H9 (cell line): ENCODE results near the gene KCNAB3. TPM values are rescaled to one million over a fixed set of nuclear protein-coding genes. Genes with fewer than 3 reads are reported as not detected.

Experiments
- DNase-seq: peaks from one replicate; pipeline ENCODE4 v3.0.0-alpha.2; 2017
- H2AFZ ChIP-seq: one replicate; pipeline ENCODE4 v1.6.1; 2013; ENCODE audit warnings: mild to moderate bottlenecking, low read length, control low read depth, moderate library complexity
- H2AK5ac ChIP-seq: 2 replicates; pipeline ENCODE4 v1.6.1; 2013; ENCODE audit warnings: low read length, control low read depth, mixed read lengths; ENCODE audit not compliant: insufficient read length
- H2BK120ac ChIP-seq: one replicate; pipeline ENCODE4 v1.6.1; 2013; ENCODE audit warnings: low read depth, mild to moderate bottlenecking, low read length, control low read depth, inconsistent platforms; ENCODE audit not compliant: poor library complexity, severe bottlenecking
- H2BK12ac ChIP-seq: 2 replicates; pipeline ENCODE4 v1.6.1; 2013; ENCODE audit warnings: low read length, control low read depth, mixed read lengths, low read depth; ENCODE audit not compliant: insufficient read length
- H2BK15ac ChIP-seq: 2 replicates; pipeline ENCODE4 v1.6.1; 2013; ENCODE audit warnings: low read depth, low read length, control low read depth
- H2BK20ac ChIP-seq: one replicate; pipeline ENCODE4 v1.6.1; 2013; ENCODE audit warnings: low read depth, mild to moderate bottlenecking, low read length, control low read depth, inconsistent platforms; ENCODE audit not compliant: poor library complexity, severe bottlenecking
- H2BK5ac ChIP-seq: 2 replicates; pipeline ENCODE4 v1.6.1; 2013; ENCODE audit warnings: low read length, control low read depth, mixed read lengths; ENCODE audit not compliant: insufficient read length
- H3K14ac ChIP-seq: 2 replicates; pipeline ENCODE4 v1.6.1; 2013; ENCODE audit warnings: low read length, control low read depth; ENCODE audit not compliant: insufficient read depth
- H3K18ac ChIP-seq: 2 replicates; pipeline ENCODE4 v1.6.1; 2013; ENCODE audit warnings: low read depth, mild to moderate bottlenecking, mixed read lengths, low read length, control low read depth; ENCODE audit not compliant: insufficient read length
- H3K23ac ChIP-seq: 2 replicates; pipeline ENCODE4 v1.6.1; 2013; ENCODE audit warnings: low read length, control low read depth, mixed read lengths, low read depth; ENCODE audit not compliant: insufficient read length
- H3K23me2 ChIP-seq: 2 replicates; pipeline ENCODE4 v1.6.1; 2013; ENCODE audit warnings: low read depth, mild to moderate bottlenecking, mixed read lengths, low read length, control low read depth; ENCODE audit not compliant: insufficient read length, poor library complexity, severe bottlenecking
- H3K27ac ChIP-seq: 2 replicates; pipeline ENCODE4 v1.5.1; 2013; ENCODE audit warnings: low read length, control low read depth, mixed read lengths, low read depth; ENCODE audit not compliant: insufficient read length
- H3K27me3 ChIP-seq: 2 replicates; pipeline ENCODE4 v1.6.1; 2013; ENCODE audit warnings: low read length, control low read depth, inconsistent platforms; ENCODE audit not compliant: insufficient read depth
- H3K4ac ChIP-seq: 2 replicates; pipeline ENCODE4 v1.6.1; 2013; ENCODE audit warnings: low read depth, mild to moderate bottlenecking, control low read depth, inconsistent platforms, low read length, moderate library complexity
- H3K4me1 ChIP-seq: 2 replicates; pipeline ENCODE4 v1.6.1; 2013; ENCODE audit warnings: low read length, control low read depth, inconsistent platforms; ENCODE audit not compliant: insufficient read depth
- H3K4me2 ChIP-seq: 2 replicates; pipeline ENCODE4 v1.6.1; 2013; ENCODE audit warnings: low read length, control low read depth, mixed read lengths; ENCODE audit not compliant: insufficient read length, insufficient read depth
- H3K56ac ChIP-seq: 2 replicates; pipeline ENCODE4 v1.6.1; 2013; ENCODE audit warnings: low read depth, mild to moderate bottlenecking, mixed read lengths, low read length, control low read depth; ENCODE audit not compliant: insufficient read length
- H3K79me1 ChIP-seq: 2 replicates; pipeline ENCODE4 v1.6.1; 2013; ENCODE audit warnings: low read depth, mild to moderate bottlenecking, moderate library complexity, low read length, control low read depth, inconsistent platforms; ENCODE audit not compliant: insufficient read depth, poor library complexity, severe bottlenecking
- H3K79me2 ChIP-seq: 2 replicates; pipeline ENCODE4 v1.6.1; 2013; ENCODE audit warnings: low read length, control low read depth, inconsistent platforms; ENCODE audit not compliant: insufficient read depth
- H3K9ac ChIP-seq: 2 replicates; pipeline ENCODE4 v1.6.1; 2013; ENCODE audit warnings: low read length, control low read depth, mixed read lengths; ENCODE audit not compliant: insufficient read length; ENCODE audit errors: extremely low read depth
- H3K9me3 ChIP-seq: one replicate; pipeline ENCODE4 v1.6.1; 2013; ENCODE audit warnings: low read depth, low read length, inconsistent platforms; ENCODE audit not compliant: control insufficient read depth
- H3T11ph ChIP-seq: one replicate; pipeline ENCODE4 v1.6.1; 2013; ENCODE audit warnings: mild to moderate bottlenecking, low read length, control low read depth, inconsistent platforms
- H4K20me1 ChIP-seq: one replicate; pipeline ENCODE4 v1.6.1; 2013; ENCODE audit not compliant: control insufficient read depth, insufficient read length, insufficient read depth
- H4K5ac ChIP-seq: 2 replicates; pipeline ENCODE4 v1.6.1; 2013; ENCODE audit warnings: low read depth, mild to moderate bottlenecking, mixed read lengths, low read length, control low read depth; ENCODE audit not compliant: insufficient read length
- H4K8ac ChIP-seq: replicated peaks from 2 replicates; pipeline ENCODE4 v1.6.1; 2013; ENCODE audit warnings: low read length, control low read depth, mixed read lengths, low read depth; ENCODE audit not compliant: insufficient read length
- H4K91ac ChIP-seq: 2 replicates; pipeline ENCODE4 v1.6.1; 2013; ENCODE audit warnings: low read depth, mild to moderate bottlenecking, moderate library complexity, mixed read lengths, low read length, control low read depth; ENCODE audit not compliant: insufficient read length
- H3K27ac Mint-ChIP-seq, 3 experiments: 2 replicates in 2 of 3; 3 replicates in 1 of 3; pipeline ENCODE4 v1.8.0; 2020 to 2021; ENCODE audit warnings: mixed read lengths in 3 of 3, mild to moderate bottlenecking in 1 of 3, moderate library complexity in 1 of 3
- H3K27me3 Mint-ChIP-seq: 2 replicates; pipeline ENCODE4 v1.8.0; 2021; ENCODE audit warnings: low read depth, mild to moderate bottlenecking, moderate library complexity, mixed read lengths
- H3K36me3 Mint-ChIP-seq, 3 experiments: 2 replicates in 2 of 3; 3 replicates in 1 of 3; pipeline ENCODE4 v1.8.0; 2020 to 2021; ENCODE audit warnings: low read depth in 3 of 3, mixed read lengths in 3 of 3; ENCODE audit not compliant: insufficient read depth in 1 of 3
- H3K4me1 Mint-ChIP-seq, 2 experiments: 2 replicates each; pipeline ENCODE4 v1.8.0; 2020; ENCODE audit warnings: mixed read lengths in 2 of 2
- H3K4me3 Mint-ChIP-seq, 2 experiments: 2 replicates in 1 of 2; 3 replicates in 1 of 2; pipeline ENCODE4 v1.8.0; 2020 to 2021; ENCODE audit warnings: mild to moderate bottlenecking in 2 of 2, mixed read lengths in 2 of 2, moderate library complexity in 1 of 2
- H3K9me3 Mint-ChIP-seq, 2 experiments: 2 replicates in 1 of 2; 3 replicates in 1 of 2; pipeline ENCODE4 v1.8.0; 2020; ENCODE audit warnings: mild to moderate bottlenecking in 2 of 2, mixed read lengths in 2 of 2, moderate library complexity in 1 of 2
- WGBS: extraction: QIAGEN DNeasy Blood & Tissue Kit; methylation state at CpG from one replicate; pipeline ENCODE4 v1.1.7; 2013; ENCODE audit warnings: missing lambda C conversion rate, low lambda C conversion rate, mixed read lengths; ENCODE audit not compliant: insufficient read length; ENCODE audit errors: extremely low coverage; 5-methylcytosine and 5-hydroxymethylcytosine counted together
- total RNA-seq: library from RNA; stranded (reverse); gene quantifications from 2 replicates; pipeline ENCODE4 v1.2.1, GENCODE V29; 2021
- TF ChIP-seq, protein P1 (sequence below): fragments of 200-600 bp; sonication (generic); conservative IDR thresholded peaks from 3 replicates; pipeline ENCODE4 v1.8.0; 2021; ENCODE audit warnings: antibody characterized with exemption, mild to moderate bottlenecking

KCNAB3 gene
- total RNA-seq, 1 experiment from 2014 or later: 6.4 TPM

DNA sequence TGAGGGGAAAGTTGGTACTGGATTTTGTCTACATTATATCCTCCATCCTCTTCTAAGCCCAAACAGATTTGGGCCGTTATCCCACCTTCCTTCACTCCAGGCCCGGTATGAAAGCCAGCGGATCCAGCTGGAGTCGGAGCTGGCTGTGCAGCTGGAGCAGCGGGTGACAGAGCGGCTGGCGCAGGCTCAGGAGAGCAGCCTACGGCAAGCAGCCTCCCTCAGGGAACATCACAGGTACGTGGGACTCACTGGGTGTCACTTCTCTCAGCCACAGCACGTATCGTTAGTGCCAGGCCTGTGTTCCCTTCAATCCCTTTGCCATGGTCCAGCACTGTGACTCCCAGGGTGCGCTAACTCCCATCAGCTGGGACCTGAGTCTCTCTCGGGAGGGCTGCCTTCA, 13.6 kb upstream of the KCNAB3 start:
- no peaks in the 10 kb centered on the region for H3K27me3 ChIP-seq

More for the DNA sequence above, 13.6 kb upstream of the KCNAB3 start:
- H3K79me1 ChIP-seq: no peaks in the 10 kb centered on the region
- no peak overlapping the region for H3K18ac ChIP-seq
- H3K9me3 ChIP-seq: no peaks in the 10 kb centered on the region
- H2BK120ac ChIP-seq: no peak overlapping the region
- TF ChIP-seq, protein P1, sequence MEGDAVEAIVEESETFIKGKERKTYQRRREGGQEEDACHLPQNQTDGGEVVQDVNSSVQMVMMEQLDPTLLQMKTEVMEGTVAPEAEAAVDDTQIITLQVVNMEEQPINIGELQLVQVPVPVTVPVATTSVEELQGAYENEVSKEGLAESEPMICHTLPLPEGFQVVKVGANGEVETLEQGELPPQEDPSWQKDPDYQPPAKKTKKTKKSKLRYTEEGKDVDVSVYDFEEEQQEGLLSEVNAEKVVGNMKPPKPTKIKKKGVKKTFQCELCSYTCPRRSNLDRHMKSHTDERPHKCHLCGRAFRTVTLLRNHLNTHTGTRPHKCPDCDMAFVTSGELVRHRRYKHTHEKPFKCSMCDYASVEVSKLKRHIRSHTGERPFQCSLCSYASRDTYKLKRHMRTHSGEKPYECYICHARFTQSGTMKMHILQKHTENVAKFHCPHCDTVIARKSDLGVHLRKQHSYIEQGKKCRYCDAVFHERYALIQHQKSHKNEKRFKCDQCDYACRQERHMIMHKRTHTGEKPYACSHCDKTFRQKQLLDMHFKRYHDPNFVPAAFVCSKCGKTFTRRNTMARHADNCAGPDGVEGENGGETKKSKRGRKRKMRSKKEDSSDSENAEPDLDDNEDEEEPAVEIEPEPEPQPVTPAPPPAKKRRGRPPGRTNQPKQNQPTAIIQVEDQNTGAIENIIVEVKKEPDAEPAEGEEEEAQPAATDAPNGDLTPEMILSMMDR: no peak
- H3K14ac ChIP-seq: no peak overlapping the region
- peaks cover 23 to 83% (median 81%) of the 10 kb centered on the region in 3 experiments; a peak in 6 of 7 replicates for H3K36me3 Mint-ChIP-seq
- H4K8ac ChIP-seq: no peak overlapping the region
- no peaks in the 10 kb centered on the region for H3K4me1 Mint-ChIP-seq
- H3K27me3 Mint-ChIP-seq: no peaks in the 10 kb centered on the region
- no peak overlapping the region for H3K4me2 ChIP-seq
- H3K9ac ChIP-seq: no peak overlapping the region
- H3K79me2 ChIP-seq: no peaks in the 10 kb centered on the region
- H2BK12ac ChIP-seq: no peak overlapping the region
- H2AFZ ChIP-seq: no peak overlapping the region
- H3K4me3 Mint-ChIP-seq: no peak overlapping the region
- H3K9me3 Mint-ChIP-seq: no peaks in the 10 kb centered on the region
- no peak overlapping the region for H4K5ac ChIP-seq
- no peaks in the 10 kb centered on the region for H3K4me1 ChIP-seq
- no peaks in the 10 kb centered on the region for H3K23me2 ChIP-seq
- H3K56ac ChIP-seq: no peak overlapping the region
- no peak overlapping the region for H2AK5ac ChIP-seq
- no peaks in the 10 kb centered on the region for H4K20me1 ChIP-seq
- H2BK5ac ChIP-seq: no peak overlapping the region
- DNase-seq: no peak
- H3K27ac ChIP-seq: no peak overlapping the region
- H2BK15ac ChIP-seq: no peak overlapping the region
- H3T11ph ChIP-seq: no peak overlapping the region
- H4K91ac ChIP-seq: no peak overlapping the region
- WGBS: no CpG with 5 or more reads among the region's 13 CpGs
- H2BK20ac ChIP-seq: no peak overlapping the region
- H3K4ac ChIP-seq: no peak overlapping the region
- no peak overlapping the region for H3K23ac ChIP-seq
- no peak overlapping the region for H3K27ac Mint-ChIP-seq
